Sigmoid colon (tissue), 7 donors: ENCODE data around the gene HOMER3. TPM values are rescaled to one million over a fixed set of nuclear protein-coding genes. Genes with fewer than 3 reads are reported as not detected.

ENCODE experiments used
- DNase-seq: peaks from one replicate; pipeline ENCODE4 v3.0.0-alpha.2; 2019
- H3K27ac ChIP-seq, 4 donors: fragments of 200-600 bp; sonication (generic); one replicate each; pipeline ENCODE4 v1.5.1; 2016 to 2019; ENCODE audit warnings: mild to moderate bottlenecking in 1 of 4
- H3K27me3 ChIP-seq, 3 donors: fragments of 200-600 bp; sonication (generic); one replicate each; pipeline ENCODE4 v1.5.1; 2019; ENCODE audit warnings: mild to moderate bottlenecking in 1 of 3
- H3K36me3 ChIP-seq, 4 donors: fragments of 200-600 bp; sonication (generic); one replicate each; pipeline ENCODE4 v1.5.1; 2016 to 2019
- H3K4me1 ChIP-seq, 4 donors: fragments of 200-600 bp; sonication (generic); one replicate each; pipeline ENCODE4 v1.5.1; 2017 to 2019
- H3K4me3 ChIP-seq, 4 donors: fragments of 200-600 bp; sonication (generic); one replicate each; pipeline ENCODE4 v1.5.1; 2017 to 2019; ENCODE audit warnings: mild to moderate bottlenecking in 2 of 4, moderate library complexity in 1 of 4
- H3K9me3 ChIP-seq, 4 donors: fragments of 200-600 bp in 3 of 4; sonication (generic) in 3 of 4; one replicate each; pipeline versions ENCODE4 v1.5.1 to v1.6.1; 2013 to 2019
- CTCF ChIP-seq, 4 experiments: fragments of 450-650 bp in 3 of 4; fragments of 200-600 bp in 1 of 4; IDR thresholded peaks; one replicate each; pipeline ENCODE4 v1.5.1; 2016 to 2019; ENCODE audit warnings: antibody characterized with exemption in 4 of 4, mild to moderate bottlenecking in 3 of 4, moderate library complexity in 2 of 4
- EP300 ChIP-seq, 4 donors: sonication (generic); formaldehyde crosslinking; IDR thresholded peaks; one replicate each; pipeline ENCODE4 v1.6.1; 2017; ENCODE audit warnings: antibody characterized with exemption in 4 of 4
- POLR2A ChIP-seq, 2 donors: fragments of 450-650 bp; IDR thresholded peaks; one replicate each; pipeline ENCODE4 v1.6.1; 2016; ENCODE audit warnings: antibody characterized with exemption in 2 of 2, mild to moderate bottlenecking in 2 of 2, moderate library complexity in 2 of 2
- POLR2AphosphoS5 ChIP-seq, 4 donors: sonication (generic); formaldehyde crosslinking; IDR thresholded peaks; one replicate each; pipeline ENCODE4 v1.6.1; 2017; ENCODE audit warnings: antibody characterized with exemption in 4 of 4
- WGBS, 2 donors: extraction: QIAGEN DNeasy Blood & Tissue Kit; methylation state at CpG; one replicate each; pipeline ENCODE4 v1.1.7; 2013; 5-methylcytosine and 5-hydroxymethylcytosine counted together
- intact Hi-C: fragments of 100-400 bp; cut with DNase I; formaldehyde crosslinking; loops from one replicate; pipeline ENCODE4 v1.15.1; 2023
- polyA plus RNA-seq, 3 donors: library from polyadenylated mRNA; stranded (reverse); fragments of 200-250 nt; gene quantifications; one replicate each; pipeline ENCODE4 v1.2.3, GENCODE V29; 2013
- total RNA-seq, 4 donors: library from RNA; depleted of rRNA; stranded (reverse); fragments of >200 nt; gene quantifications; one replicate each; pipeline ENCODE4 v1.1.0, GENCODE V29; 2016
- donor health status: healthy with polysubstance abuse.
- donor health status: Bipolar disorder and iron deficiency.
- donor health status: healthy.

Gene HOMER3
- total and polyA plus RNA-seq, 7 donors = 6.2 to 36.3 (median 22.8) TPM

GRCh38 chr19:18924684-18925213, 16.3 kb downstream of the HOMER3 start:
- Histone ChIP-seq H3K27ac (no peak overlapping the region), H3K9me3 (no peaks in the 10 kb centered on the region), H3K36me3 (peaks cover 34 to 83% (median 56%) of the 10 kb centered on the region in 4 donors), H3K27me3 (no peaks in the 10 kb centered on the region), H3K4me3 (no peak overlapping the region), H3K4me1 (peaks cover 0 to 16% (median 10%) of the 10 kb centered on the region in 4 donors)
- TF ChIP-seq CTCF (IDR thresholded peaks at IDR 0.05) = no peak
- 96 to 97% methylated on average over 15 of the region's 15 CpGs for WGBS, 2 donors
- DNase-seq = no peak
- intact Hi-C loops = no loop called here

GRCh38 chr19:18922228-18922985, 18.6 kb downstream of the HOMER3 start:
- TF ChIP-seq POLR2AphosphoS5 (IDR thresholded peaks at IDR 0.05) = no peak
- TF ChIP-seq CTCF (IDR thresholded peaks at IDR 0.05) = no peak
- no peak for TF ChIP-seq EP300 (IDR thresholded peaks at IDR 0.05)
- no peak for TF ChIP-seq POLR2A (IDR thresholded peaks at IDR 0.05)
- no peak for DNase-seq
- Histone ChIP-seq H3K4me1 (peaks cover 0 to 29% (median 22%) of the 10 kb centered on the region in 4 donors), H3K36me3 (peaks cover 34 to 60% (median 45%) of the 10 kb centered on the region in 4 donors), H3K4me3 (no peak overlapping the region), H3K27me3 (no peaks in the 10 kb centered on the region), H3K9me3 (no peaks in the 10 kb centered on the region), H3K27ac (no peak overlapping the region)
- WGBS, 2 donors = 90 to 93% methylated on average over 29 of the region's 29 CpGs
- intact Hi-C loops = no loop called here

GRCh38 chr19:18921593-18921992, 19.4 kb downstream of the HOMER3 start:
- no peak overlapping the region for H3K4me3 ChIP-seq
- H3K27me3 ChIP-seq = no peaks in the 10 kb centered on the region
- no peak for DNase-seq
- peaks cover 0 to 36% (median 24%) of the 10 kb centered on the region in 4 donors for H3K4me1 ChIP-seq
- H3K27ac ChIP-seq = no peak overlapping the region
- no peaks in the 10 kb centered on the region for H3K9me3 ChIP-seq
- intact Hi-C loops = no loop called here
- TF ChIP-seq POLR2AphosphoS5 (IDR thresholded peaks at IDR 0.05) (no peak), POLR2A (IDR thresholded peaks at IDR 0.05) (no peak), EP300 (IDR thresholded peaks at IDR 0.05) (no peak), CTCF (IDR thresholded peaks at IDR 0.05) (no peak)
- WGBS, 2 donors = 95 to 96% methylated on average over 17 of the region's 17 CpGs
- peaks cover 34 to 54% (median 44%) of the 10 kb centered on the region in 4 donors for H3K36me3 ChIP-seq

- TF ChIP-seq POLR2AphosphoS5 (IDR thresholded peaks at IDR 0.05) = no peak
- TF ChIP-seq EP300 (IDR thresholded peaks at IDR 0.05) = no peak
- TF ChIP-seq POLR2A (IDR thresholded peaks at IDR 0.05) = no peak
- no peak for TF ChIP-seq CTCF (IDR thresholded peaks at IDR 0.05)
- peaks cover 29 to 48% (median 38%) of the 10 kb centered on the region in 4 donors for H3K36me3 ChIP-seq
- H3K27ac ChIP-seq = peak overlapping the region in 1 of 4 donors; percentile 78
- H3K27me3 ChIP-seq = no peaks in the 10 kb centered on the region
- H3K4me3 ChIP-seq = peak overlapping the region; percentile 80 to 96 (median 86)
- 52 to 67% methylated on average over 9 of the region's 9 CpGs for WGBS, 2 donors
- intact Hi-C loops = no loop called here
- H3K9me3 ChIP-seq = no peaks in the 10 kb centered on the region
- DNase-seq = no peak
- H3K4me1 ChIP-seq = peaks cover 0 to 41% (median 26%) of the 10 kb centered on the region in 4 donors
These were observed 20.6 kb downstream of the HOMER3 start for GRCh38 chr19:18920400-18920799.
